HG03060 (cell line): ENCODE results near the gene SSBP3.

Experiments
- ATAC-seq: cut with Tn5 transposase; IDR thresholded peaks from one replicate; pipeline ENCODE4 v1.9.1; 2021; ENCODE audit warnings: low read depth, moderate number of reproducible peaks; ENCODE audit not compliant: unreplicated experiment

Gene SSBP3

DNA sequence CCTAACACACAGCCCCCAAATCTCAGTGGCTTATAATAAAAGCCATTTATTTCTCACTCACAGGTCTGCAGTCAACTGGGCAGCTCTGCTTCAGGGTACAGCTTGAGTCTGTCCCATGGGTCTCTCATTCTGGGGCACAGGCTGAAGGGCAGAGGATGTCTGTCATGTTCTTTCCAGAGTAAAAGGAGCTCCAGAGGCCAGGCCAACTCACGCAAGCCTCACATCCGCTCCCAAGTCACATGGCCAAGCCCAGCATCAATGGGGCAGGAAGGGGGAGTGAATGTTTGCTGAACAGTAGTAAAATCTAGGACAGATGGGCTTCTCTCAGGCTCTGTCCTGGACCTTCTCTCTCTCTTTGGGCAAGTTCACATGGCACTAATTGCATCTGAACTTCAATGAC is 7.1 kb upstream of the SSBP3 start:
- no peak for ATAC-seq

DNA sequence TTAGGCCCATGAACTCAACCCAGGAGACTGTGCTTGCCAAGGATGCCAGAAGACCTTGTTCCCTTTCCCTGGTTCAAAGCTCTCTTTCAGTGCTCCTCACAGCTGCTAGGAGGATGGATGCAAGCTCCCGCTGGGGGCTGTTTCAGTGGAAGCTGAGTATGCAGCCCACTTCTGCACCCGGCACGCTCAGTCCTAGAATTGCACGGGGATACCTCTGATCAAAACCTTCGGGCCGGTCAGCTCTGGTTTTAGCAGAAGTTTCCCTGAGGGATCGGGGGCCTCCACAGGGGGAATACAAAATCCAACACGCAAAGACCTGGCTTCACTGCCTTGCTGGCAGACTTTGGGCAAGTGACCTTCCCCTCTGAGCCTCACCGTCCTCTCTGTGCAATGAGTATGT is 4.2 kb upstream of the SSBP3 start:
- ATAC-seq = no peak

DNA sequence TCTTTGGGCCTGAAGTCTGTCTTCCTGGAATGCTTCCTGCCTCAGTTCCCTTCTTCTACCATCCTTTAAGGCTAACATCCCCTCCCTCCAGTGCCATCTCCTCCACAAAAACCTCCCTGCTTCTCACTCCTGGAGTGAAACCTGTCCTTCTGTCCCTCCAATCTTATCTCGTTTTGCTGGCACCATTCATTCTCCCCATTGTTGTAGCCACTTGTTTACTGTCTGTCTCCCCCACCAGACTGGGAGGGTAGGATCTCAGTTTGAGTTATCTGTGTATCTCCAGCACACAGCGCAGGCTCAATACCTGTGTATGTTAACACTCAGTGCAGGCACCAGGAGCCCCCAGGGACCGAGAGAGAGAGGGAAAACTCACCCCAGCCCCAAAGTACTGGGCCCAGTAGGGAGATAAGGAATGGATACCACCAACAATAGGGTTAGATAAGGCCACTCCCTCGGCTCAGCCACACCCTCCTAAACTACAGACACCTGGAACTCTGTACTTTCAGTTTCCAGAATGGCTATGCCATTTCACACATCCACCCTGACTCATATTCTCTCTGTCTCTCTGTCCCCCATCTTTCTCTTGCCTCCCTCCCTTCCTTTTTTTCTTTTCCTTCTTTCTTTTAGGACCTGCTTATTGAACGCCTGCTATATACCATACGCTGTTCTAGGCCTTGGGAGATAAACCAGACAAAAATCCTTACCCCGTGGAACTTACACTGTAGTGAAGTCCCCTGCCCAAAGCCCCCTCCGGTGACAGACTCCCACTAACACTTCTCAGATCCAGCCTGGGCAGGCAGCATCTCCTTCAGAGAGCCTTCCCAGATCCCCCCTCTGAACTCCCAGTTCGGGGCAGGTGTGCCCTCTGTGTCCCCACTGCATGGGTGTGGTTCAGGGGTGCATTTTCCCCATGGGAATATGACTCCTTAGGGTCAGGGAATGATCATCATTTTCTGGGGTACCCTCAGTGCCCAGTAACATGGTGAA is 3.3 kb upstream of the SSBP3 start:
- no peak for ATAC-seq

DNA sequence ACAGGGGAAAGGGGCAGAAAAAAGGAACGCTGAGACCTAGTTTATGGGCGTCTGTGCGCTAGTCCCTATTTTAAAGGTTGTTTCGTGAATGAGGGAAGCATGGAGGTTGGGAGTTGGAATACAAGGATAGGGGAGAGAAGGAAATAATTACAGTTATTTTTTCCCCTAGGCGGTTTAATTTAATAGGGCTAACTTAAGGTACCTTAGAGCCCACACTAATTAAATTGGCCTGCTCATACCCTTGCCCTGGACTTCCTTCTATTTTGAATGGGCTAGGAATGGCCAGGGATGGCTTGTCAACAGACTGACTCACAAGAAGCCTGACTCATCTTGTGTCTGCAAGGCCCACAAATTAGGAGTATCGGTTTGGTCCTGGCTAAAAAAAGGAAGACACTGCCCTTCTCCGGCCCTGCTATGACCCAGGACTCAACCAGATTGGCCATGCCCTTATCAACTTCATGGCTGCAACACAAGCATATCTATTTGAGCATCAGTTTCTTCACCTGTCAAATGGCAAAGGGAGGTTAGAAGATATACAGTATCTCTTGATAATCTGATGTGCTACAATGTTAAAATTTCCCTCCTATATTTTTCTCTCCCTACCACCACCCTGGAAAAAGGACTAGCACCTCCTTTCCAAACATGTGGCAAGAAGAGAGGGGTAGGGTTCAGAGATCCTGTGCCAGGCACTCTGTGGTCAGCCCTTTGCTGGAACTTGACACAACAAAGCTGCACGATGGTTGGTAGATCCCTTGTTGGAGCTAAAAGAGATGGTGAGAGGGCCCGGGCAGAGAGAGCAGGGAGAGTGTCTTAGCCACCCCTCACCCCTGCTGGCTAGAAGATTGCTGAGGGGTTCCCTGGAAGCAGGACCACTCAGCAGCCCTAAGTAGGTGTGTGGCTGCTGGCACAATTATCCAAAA is 2.2 kb upstream of the SSBP3 start:
- no peak for ATAC-seq

DNA sequence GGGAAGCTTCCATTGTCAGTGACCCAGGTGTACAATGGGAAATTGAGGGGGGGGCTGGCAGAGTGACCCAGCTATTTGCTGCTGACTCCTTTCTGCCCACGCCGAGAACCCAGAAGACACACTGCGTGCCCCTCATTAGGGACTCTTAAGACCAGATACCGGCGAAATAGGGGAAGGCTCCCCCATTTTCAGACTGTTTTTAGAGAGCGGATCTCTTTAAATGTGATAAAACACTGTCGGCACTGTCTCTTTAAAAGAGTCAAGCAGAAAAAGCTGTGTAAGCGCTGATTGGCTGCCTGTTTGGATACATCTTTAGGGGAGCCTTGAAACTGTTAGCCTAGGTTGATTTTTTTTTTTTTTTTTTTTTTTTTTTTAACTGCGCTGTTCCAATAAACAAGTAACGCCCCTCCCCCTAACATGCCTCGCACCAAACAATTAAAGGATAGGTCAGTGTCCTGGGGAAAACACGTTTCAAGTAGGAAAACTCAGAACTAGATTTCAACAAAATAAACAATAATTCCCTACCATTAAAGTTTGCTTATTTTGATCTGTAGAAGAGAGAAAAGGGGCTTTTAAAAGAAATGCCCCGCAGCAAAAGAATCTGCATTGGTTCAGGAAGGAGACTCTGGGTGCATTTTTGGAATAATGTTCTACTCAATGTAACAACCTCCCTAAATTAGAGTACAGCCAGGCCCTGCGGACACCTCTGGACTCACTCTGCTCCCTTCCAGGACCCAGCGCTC is 1.4 kb upstream of the SSBP3 start:
- peak; percentile 43 for ATAC-seq

DNA sequence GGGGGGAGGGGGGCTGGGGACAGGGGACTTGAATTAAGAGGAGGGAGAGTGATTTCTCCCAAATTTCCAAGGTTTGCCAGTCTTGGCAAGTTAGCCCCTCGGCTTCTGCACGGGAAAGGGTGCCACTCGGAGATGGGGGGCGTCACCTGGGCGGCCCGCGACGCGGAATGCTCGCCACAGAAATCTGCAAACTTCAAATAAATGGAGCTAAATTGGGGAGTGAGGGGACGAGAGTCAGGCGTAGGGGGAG is 885 bp upstream of the SSBP3 start:
- ATAC-seq = no peak

DNA sequence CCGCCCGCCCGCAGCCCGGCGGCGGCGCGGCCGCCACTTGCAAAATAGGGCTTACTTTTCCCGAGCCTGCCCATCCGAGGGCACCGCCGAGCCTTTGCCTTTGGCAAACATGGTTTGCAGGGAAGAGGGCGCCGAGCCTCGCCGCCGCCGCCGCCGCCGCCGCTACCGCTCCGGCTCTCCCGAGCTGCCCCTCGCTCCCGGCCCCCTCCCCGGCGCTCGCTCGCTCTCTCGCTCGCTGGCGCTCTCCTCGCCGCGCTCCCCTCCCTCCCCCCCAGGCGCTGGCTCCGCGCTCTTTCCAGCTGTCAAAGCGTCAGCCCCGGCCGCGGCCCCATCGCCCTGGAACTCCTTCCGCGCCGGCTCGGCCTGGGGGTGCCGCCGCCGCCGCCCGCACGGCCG is 298 bp downstream of the SSBP3 start:
- no peak for ATAC-seq

DNA sequence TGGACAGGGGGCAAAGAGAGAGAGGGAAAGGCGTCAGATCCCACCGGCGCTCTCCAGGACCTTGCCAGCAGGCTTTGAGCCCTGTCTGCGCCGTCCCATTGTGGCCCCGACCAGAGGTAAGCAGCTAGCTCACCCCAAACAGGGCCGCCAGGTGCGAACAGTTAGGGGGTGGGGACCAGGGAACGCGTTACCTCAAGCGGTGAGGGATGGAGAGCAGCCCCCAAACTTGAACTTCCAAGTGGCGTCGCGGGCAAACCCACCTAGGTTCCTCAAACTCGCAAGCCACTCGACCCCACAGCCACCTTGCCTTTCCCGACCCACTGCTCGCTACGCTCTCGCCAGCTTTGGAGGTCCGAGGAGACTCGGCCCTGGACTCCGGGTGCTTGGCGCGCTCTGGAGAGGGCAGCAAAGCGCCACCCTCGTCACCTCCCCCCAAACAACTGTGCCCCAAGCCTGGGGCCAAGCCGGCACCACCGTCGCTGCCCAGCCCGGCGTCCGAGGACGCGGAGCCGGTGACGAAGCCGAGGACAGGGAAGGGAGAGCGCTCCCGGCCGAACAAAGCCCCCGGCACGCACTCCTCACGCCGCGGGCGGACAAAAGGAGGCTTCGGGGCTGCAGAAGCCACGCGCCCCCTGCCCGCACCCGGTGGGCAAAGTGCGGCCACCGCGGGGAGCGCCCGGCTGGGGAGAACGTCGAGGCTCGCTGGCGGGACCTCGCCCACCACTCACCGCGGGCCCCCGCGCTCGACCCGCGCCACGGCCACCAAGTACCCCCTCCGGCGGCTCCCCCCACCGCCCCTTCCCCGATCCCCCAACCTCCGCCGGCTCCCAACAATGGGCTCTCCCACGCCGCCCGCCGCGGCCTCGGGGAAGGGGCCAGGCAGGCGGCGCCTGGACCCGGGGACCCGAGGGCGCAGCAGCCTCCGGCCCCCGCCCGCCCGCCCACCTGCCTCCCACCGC is 976 bp downstream of the SSBP3 start:
- no peak for ATAC-seq

DNA sequence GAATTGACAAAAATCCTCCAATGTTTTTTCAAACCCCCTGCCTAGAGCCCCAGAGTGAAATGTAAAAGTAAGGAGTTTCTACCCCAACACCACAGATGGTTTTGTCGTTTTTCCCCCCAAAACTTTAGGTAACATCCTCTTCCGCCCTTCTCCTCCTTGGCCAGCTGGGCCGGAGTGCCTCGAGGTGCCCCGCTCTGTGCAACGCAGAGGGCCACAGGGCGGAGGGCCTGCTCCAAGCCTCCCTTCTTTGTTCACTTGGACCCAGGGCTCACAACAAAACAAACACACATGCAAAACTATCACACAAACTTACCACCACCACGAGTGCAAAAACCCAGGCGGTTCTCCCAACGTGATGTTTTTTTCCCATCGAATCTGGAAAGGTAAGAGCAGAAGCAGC is 1.9 kb downstream of the SSBP3 start:
- no peak for ATAC-seq

DNA sequence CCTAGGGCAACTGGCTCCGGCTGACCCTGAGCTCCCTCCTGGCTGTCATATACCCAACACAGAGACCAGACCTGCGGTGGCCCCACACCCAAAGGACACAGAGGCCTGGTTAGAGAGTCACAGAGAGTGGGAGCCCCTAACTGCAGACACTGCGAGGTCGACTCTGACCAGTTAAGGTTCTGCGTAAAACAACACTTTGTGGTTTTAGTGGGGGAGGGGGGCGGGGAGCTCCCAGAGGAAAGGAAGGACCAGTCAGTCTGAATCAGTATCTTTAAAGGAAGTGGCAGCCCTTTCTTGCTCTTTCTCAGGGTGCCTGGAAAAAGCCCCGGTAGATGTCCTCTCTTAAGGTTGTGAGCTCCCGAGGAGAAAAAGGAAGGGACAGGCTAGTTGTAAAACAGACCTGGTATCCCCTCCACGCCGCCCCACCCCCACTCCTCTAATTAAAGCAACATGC is 2.4 kb downstream of the SSBP3 start:
- ATAC-seq = no peak

DNA sequence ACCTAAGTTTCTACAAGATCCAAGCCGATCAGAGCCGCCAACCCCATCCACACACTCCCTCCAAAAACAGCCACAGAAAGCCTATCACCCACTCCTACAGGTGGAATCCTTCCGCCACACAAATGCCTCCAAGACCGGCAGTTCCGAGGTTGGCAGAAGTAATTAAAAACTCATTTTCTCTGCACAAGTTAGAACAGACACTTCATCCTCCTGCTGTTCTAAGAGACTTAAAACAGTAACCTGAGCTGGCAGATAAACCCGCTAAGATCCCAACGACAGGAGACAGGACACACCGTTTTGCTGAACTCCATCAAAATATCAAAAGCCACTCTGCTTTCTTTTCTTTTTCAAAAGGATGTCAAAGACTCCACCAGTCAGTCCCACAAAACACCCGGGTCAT is 2.8 kb downstream of the SSBP3 start:
- ATAC-seq = no peak

DNA sequence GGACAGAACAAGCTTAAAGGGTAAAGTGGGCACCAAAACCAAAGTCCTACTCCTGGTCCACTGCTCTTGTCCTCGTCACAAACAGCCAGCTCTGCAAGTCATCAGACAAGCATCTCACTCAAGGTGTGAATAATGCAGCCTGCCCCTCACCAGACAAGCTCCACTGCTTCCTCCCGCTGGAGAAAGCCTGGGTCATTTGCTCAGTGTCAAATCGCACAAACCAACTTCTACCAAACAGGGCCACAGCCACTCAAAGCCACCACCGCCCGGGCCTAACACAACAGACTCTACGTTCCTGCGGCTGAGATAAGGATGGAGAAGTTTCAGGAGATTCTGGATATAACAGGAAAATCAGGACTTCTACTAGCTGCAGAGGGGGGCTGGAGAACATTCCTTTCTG is 3.3 kb downstream of the SSBP3 start:
- no peak for ATAC-seq

DNA sequence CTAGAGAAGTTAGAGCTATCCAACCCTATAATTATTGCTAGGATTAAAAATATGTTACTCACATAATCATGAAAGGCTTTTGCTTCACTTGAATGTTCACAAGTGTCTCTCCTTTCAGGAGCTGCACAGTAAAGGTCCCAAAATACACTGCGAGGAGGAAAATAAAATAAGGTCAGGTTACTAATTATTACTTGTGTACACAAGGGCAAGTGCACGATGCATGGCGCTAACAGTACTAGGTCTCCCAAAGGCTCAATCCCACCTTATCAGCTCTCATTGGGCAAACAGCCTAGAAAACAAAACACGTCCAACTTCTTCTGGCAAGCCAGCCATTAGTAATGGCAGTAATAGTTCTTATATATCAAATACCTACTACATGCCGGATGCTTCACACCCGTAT is 4.4 kb downstream of the SSBP3 start:
- no peak for ATAC-seq

DNA sequence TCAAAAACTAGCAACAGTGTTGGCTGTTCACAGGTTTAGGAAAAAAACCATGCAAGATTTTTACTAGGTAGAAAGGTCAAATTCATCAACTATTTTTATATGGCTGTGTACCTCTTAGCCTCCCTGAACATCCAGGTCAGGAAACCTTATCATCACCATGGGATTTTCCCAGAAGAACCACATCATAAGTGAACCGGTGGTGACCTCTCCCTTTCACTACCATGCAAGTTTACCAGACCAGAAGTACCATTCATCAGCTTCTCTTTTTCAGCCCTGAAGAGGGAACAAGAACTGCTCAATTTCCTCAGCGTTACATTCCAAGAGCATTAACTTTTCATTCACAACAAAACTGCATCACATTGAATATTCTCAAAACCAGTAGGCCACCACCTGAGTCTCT is 5.9 kb downstream of the SSBP3 start:
- ATAC-seq = no peak

DNA sequence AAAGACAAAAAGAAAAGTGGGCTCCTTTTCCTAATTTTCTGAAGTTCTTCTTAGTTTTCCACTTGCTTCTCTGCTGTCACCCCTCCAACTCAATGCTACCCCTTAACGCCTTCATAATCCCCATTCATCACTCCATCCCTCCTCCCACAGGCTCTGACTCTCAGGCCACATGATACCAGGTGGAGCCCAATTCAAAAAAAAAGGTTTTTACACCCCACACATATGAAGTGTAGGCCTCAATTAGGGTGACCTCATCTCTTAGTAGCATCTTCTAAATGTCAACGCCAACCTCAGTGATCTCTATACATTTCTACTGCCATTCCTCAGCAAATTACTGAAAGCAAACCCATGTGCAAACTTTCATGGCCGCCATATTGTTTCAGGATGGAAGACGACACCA is 6.4 kb downstream of the SSBP3 start:
- no peak for ATAC-seq

DNA sequence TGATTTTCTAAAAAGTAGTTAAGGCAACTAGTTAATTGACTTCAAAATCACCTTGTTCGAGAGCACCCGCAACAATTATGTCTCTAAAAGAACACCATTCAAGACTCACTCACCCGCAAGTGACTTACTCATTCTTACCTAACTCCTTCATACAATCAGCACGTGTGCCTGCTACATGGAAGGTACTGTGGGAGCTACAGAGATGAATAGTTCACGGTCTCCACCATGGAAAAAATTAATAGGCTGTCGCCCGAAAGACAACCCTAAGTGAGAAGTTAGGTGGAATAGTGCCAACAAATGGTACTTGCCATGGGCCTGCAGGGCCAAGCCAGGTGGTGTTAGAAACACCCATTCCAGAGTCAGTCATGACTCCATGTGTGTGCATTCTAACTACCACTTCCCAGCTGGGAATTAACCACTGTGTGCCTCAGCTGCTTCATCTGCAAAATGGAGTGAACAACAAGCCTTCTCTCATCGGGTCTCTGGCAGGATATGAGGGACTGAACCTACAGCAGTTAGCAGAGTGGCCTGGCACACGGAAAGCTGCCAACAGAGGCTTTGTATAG is 7.1 kb downstream of the SSBP3 start:
- ATAC-seq = no peak

DNA sequence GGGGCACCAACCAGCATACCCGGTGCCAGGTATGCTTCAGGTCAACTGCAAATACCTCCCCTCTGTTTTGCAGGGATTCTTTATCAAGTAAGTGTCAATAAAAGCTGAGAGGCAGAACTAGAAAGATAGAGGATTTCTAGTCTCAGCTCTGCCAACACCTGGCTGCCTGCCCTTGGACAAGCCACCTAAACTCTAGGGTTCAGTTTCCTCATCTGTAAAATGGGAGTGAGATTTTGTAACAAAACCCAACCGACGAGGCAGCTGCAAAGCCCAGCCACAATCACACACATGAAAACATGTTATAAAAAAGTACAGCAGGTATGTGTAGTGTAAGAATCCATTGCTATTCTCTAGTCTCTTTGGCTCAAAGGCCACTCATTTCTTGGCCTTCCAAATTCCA is 8.2 kb downstream of the SSBP3 start:
- ATAC-seq = no peak

DNA sequence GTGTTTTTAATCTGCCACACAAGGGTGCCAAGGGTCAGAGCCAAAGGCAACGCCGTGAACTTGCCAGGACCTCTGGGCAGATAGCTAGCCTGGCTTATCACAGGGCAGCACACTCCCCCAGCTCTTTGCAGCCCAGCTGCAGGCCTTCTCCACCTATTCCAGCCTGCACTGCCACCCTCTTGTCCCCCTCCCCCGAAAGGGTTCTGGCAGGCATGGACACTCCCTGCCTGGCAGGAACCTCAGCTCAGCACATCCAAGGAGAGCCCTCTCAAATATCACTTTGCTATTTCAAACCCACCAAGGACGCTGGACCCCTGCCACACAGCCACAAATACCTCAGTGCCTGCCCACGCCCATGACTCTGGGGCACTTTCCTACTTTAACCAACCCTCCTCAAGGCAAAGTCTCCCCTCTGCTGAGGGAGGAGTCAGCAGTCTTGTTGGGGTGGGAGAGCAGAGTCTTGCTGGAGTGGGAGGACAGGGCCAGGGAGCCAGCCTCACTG is 9.1 kb downstream of the SSBP3 start:
- no peak for ATAC-seq

DNA sequence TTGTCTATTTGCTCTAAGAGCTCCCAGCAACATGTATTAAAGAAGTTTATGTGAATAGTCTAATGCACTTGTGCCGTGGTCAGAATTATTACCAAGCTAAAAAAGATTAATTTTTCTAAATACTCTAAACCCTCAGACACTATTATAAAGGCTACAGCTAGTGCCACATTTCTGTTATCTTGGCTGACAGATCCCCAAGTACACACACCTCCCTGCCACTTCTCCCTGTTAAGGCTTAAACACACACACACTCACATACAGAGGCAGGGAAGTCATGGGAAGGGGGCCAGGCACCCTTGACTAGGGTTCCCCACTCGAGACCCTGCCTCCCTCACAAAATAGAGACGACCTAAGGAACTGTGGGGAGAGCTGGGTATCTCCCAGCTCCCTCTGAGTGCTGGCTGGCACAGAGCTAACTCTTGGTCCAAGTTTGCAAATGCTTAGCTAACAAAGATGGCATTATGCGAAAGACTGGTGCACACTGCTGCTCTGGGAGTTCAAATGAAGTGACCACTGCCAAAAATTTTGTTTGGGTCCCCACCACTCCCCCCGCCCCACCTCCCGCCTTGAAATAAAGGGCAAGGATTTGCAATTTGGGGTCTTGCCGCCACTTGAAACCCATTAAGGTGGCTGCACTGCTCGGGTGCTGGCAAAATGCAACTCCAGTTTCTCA is 9.8 kb downstream of the SSBP3 start:
- ATAC-seq = no peak
